ENCODE results near the gene PDSS2. TPM values are rescaled to one million over a fixed set of nuclear protein-coding genes. Genes with fewer than 3 reads are reported as not detected.

PDSS2 gene
- total and polyA plus RNA-seq, 7 donors: 9.4 to 18.5 (median 11.1) TPM

- no peak overlapping the region for H3K27ac ChIP-seq
- intact Hi-C loops (cut with DNase I): no loop called here
- no peak for TF ChIP-seq EP300 (IDR thresholded peaks at IDR 0.05)
- TF ChIP-seq POLR2A (IDR thresholded peaks at IDR 0.05): no peak
- TF ChIP-seq POLR2AphosphoS5 (IDR thresholded peaks at IDR 0.05): no peak
- TF ChIP-seq, protein P1, sequence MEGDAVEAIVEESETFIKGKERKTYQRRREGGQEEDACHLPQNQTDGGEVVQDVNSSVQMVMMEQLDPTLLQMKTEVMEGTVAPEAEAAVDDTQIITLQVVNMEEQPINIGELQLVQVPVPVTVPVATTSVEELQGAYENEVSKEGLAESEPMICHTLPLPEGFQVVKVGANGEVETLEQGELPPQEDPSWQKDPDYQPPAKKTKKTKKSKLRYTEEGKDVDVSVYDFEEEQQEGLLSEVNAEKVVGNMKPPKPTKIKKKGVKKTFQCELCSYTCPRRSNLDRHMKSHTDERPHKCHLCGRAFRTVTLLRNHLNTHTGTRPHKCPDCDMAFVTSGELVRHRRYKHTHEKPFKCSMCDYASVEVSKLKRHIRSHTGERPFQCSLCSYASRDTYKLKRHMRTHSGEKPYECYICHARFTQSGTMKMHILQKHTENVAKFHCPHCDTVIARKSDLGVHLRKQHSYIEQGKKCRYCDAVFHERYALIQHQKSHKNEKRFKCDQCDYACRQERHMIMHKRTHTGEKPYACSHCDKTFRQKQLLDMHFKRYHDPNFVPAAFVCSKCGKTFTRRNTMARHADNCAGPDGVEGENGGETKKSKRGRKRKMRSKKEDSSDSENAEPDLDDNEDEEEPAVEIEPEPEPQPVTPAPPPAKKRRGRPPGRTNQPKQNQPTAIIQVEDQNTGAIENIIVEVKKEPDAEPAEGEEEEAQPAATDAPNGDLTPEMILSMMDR (IDR thresholded peaks at IDR 0.05): no peak
Measured at GRCh38 chr6:107413966-107414645, 45.3 kb downstream of the PDSS2 start.

GRCh38 chr6:107411161-107411560 lies 48.2 kb downstream of the PDSS2 start:
- TF ChIP-seq, protein P1 (IDR thresholded peaks at IDR 0.05): no peak
- no peak for TF ChIP-seq POLR2A (IDR thresholded peaks at IDR 0.05)
- no peak for TF ChIP-seq POLR2AphosphoS5 (IDR thresholded peaks at IDR 0.05)
- TF ChIP-seq EP300 (IDR thresholded peaks at IDR 0.05): no peak
- H3K4me3 ChIP-seq: no peak overlapping the region
- H3K27ac ChIP-seq: no peak overlapping the region
- no peaks in the 10 kb centered on the region for H3K9me3 ChIP-seq
- H3K4me1 ChIP-seq: peaks cover 0 to 11% (median 8%) of the 10 kb centered on the region in 4 donors
- H3K36me3 ChIP-seq: no peaks in the 10 kb centered on the region
- WGBS, 2 donors: 95 to 96% methylated on average over 3 of the region's 3 CpGs
- no peak for DNase-seq
- H3K27me3 ChIP-seq: no peaks in the 10 kb centered on the region
- intact Hi-C loops (cut with DNase I): no loop called here

More at GRCh38 chr6:107413966-107414645, 45.3 kb downstream of the PDSS2 start:
- Histone ChIP-seq H3K4me1 (peaks cover 0 to 11% (median 8%) of the 10 kb centered on the region in 4 donors), H3K9me3 (no peaks in the 10 kb centered on the region), H3K27me3 (no peaks in the 10 kb centered on the region), H3K36me3 (no peaks in the 10 kb centered on the region), H3K4me3 (no peak overlapping the region)
- DNase-seq: no peak

DNA sequence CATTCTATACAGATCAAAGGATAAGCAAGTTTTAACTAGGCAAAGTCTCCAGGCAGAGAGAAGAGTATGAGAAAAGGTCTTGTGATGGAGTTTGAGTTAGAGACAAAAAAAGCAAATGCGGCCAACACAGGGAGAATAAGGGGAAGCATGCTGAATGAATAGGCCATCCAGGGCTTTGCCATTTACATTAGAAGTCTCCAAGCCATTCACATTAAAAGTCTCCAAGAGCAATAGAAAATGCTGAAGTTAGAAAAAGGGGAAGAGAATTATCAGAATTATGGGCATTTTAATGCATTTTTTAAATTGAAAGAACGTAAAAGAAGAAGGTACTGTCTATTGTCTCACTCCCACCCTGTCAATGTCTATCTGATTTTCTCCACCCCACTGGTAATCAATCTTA lies 49.4 kb downstream of the PDSS2 start:
- no peak for DNase-seq
- H3K36me3 ChIP-seq: no peaks in the 10 kb centered on the region
- H3K4me1 ChIP-seq: peaks cover 0 to 11% (median 8%) of the 10 kb centered on the region in 4 donors
- TF ChIP-seq EP300 (IDR thresholded peaks at IDR 0.05) (no peak), POLR2A (IDR thresholded peaks at IDR 0.05) (no peak)
- H3K9me3 ChIP-seq: peaks cover 0 to under 1% (median 0%) of the 10 kb centered on the region in 4 donors
- intact Hi-C loops (cut with DNase I): no loop called here
- H3K27me3 ChIP-seq: no peaks in the 10 kb centered on the region
- H3K4me3 ChIP-seq: no peak overlapping the region
- WGBS, 2 donors: 93 to 98% methylated on average over 2 of the region's 2 CpGs
- no peak overlapping the region for H3K27ac ChIP-seq

DNA sequence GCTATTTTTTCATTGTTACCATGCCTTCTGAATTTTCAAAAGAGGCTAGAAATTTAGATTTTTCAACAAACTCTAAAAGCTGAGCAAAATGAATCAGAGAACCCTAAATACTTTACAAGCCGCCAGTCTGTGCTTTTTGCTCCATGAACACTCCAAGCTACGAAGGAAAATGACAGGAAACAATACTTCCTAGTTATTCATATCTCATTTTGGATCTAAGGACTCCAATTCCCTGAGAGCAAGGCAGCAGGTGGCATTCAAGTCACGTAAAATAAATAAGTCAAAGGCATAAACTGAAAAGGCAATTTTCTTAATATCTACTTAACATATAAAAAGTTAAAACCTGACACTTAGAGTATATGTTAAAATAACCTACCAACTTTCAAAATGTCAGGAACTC lies 50.6 kb downstream of the PDSS2 start:
- intact Hi-C loops (cut with DNase I): no loop called here
- TF ChIP-seq POLR2AphosphoS5 (IDR thresholded peaks at IDR 0.05) (no peak), POLR2A (IDR thresholded peaks at IDR 0.05) (no peak), EP300 (IDR thresholded peaks at IDR 0.05) (no peak)
- TF ChIP-seq, protein P1 (IDR thresholded peaks at IDR 0.05): no peak
- Histone ChIP-seq H3K4me3 (no peak overlapping the region), H3K27me3 (no peaks in the 10 kb centered on the region), H3K27ac (no peak overlapping the region), H3K4me1 (peaks cover 0 to under 1% (median 0%) of the 10 kb centered on the region in 4 donors), H3K36me3 (no peaks in the 10 kb centered on the region), H3K9me3 (peaks cover 0 to 4% (median 3%) of the 10 kb centered on the region in 4 donors)
- WGBS, 2 donors: 82 to 86% methylated on average over 3 of the region's 3 CpGs
- DNase-seq: no peak

GRCh38 chr6:107405002-107405401 lies 54.4 kb downstream of the PDSS2 start:
- Histone ChIP-seq H3K4me1 (no peaks in the 10 kb centered on the region), H3K4me3 (no peak overlapping the region), H3K9me3 (peaks cover 0 to 4% (median 4%) of the 10 kb centered on the region in 4 donors), H3K36me3 (peaks cover 0 to 4% (median 0%) of the 10 kb centered on the region in 4 donors), H3K27me3 (no peaks in the 10 kb centered on the region), H3K27ac (no peak overlapping the region)
- DNase-seq: no peak
- intact Hi-C loops (cut with DNase I): no loop called here
- WGBS, 2 donors: 84 to 92% methylated on average over 3 of the region's 3 CpGs
- TF ChIP-seq POLR2A (IDR thresholded peaks at IDR 0.05) (no peak), POLR2AphosphoS5 (IDR thresholded peaks at IDR 0.05) (no peak), EP300 (IDR thresholded peaks at IDR 0.05) (no peak)
- TF ChIP-seq, protein P1 (IDR thresholded peaks at IDR 0.05): no peak
